NCI-H526 (cell line): ENCODE results near the gene MDH1B.
"Not testable (repeated sequence)": the region's sequence is repeated elsewhere in the genome, so short reads cannot be mapped to it uniquely, and the experiment has no call there.

ENCODE experiments used
- DNase-seq, 2 experiments: peaks; one replicate each; lab custom pipeline; 2025; lab: John Stamatoyannopoulos, UW

Gene MDH1B

GRCh38 chr2:206766057-206766930, 1.2 kb upstream of the MDH1B start:
- DNase-seq: no peak

DNA sequence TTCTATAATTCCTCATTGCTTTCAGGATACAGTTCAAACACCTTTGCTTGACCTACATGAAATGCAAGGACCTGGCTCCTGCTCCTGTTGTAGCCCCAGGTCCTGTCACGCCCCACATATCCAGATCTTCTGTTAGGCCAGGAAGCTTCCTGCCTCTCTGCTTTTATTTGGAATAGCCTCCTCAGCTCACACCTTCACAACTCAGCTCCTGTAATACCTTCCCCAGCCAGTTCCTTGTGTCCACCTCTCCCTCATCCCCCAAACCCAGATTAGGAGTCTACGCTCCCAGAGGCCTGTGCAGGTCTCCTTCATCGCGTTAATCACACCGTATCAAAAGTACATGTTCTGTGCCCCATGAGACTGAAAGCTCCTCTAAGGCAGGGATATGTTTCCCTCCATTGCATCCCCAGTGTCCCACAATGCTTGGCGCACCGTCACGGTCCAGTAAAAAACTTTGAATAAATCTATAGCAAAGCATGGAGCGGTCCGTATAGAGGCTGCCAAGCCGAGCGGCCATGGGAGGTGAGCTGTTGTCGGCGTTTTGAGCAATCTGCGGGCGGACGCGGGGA, 371 bp downstream of the MDH1B start:
- DNase-seq: peak; percentile 80 to 88

DNA sequence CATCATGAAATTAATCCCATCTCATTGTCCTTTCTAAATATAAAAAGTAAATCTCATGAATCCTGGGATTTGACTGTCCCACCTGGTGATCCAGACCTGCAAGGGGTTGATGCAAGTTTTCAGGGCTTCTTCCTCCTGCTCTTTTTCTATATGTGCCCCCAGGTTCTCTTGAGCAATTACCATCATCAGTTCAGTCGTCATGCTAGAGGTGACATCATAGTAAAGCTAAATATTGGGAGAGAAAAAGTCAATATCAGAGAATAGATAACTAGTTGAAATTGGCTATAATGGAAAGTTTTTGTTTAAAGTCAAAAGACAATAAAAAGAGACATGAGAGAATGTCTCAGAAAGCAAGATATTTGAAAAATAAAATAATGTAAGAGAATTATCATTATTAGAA, 8.3 kb downstream of the MDH1B start:
- no peak for DNase-seq

- no peak for DNase-seq
Observed at GRCh38 chr2:206740800-206741199, 24.3 kb downstream of the MDH1B start.

- peak in 1 of 2 experiments; percentile 34 for DNase-seq
Observed at GRCh38 chr2:206739271-206739670, 25.9 kb downstream of the MDH1B start.

- DNase-seq: no peak
Observed at GRCh38 chr2:206736935-206737334, 28.2 kb downstream of the MDH1B start.

DNA sequence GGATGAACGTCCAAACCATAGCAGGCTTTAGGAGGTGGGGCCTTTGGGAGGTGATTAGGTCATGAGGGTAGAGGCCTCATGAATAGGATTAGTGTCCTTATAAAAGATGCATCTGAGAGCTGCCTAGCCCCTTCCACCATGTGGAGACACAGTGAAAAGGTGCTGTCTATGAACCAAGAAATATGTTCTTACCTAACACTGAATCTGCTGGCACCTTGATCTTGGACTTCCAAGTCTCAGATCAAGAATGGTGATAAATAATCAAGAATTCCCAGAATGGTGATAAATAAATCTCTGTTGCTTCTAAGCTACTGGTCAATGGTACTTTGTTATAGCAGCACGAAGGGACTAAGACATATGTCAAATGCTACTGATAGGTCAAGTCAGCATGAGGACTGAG, 31.8 kb downstream of the MDH1B start:
- no peak for DNase-seq

DNA sequence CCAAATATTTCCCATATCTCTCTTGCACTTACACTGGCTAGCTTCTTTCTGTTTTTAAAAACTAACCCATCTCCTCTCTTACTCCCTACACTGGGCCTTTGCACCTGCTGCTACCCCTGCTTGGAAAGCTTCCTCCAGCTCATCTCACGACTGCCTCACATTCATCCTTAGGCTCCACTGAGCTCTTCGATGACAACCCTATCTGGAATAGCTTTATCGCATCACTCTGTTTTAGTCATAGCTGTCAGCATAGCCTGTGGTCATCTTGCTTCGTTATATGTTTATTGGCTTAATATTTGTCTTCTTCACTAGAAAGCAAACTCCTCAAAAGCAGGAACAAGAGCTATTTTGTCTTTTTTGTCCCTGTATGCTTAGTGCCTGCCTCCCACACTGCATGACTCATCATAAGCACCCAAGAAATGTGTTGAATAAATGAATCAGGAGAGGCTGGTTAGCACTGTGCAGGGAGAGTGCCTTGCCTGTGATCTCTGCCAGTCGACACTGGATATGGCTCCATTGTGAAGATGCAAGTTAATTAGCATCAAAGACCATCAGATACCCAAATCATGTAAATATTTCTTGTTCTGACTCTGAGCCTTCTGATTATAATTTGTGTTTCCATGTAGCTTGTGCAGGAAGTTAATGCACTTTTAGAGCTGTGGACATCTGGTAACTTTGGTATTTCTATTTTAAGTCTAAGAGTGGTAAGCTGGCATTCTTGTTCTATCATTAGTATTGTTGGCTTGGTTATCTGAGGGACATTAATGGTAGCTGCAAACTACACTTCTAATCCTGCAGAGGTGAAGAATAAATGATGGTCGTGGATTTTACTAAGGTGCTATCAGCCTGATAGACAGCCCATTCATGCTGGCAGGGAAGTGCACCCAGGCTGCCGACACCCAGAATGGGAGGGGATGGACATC, 36.6 kb downstream of the MDH1B start:
- no peak for DNase-seq

DNA sequence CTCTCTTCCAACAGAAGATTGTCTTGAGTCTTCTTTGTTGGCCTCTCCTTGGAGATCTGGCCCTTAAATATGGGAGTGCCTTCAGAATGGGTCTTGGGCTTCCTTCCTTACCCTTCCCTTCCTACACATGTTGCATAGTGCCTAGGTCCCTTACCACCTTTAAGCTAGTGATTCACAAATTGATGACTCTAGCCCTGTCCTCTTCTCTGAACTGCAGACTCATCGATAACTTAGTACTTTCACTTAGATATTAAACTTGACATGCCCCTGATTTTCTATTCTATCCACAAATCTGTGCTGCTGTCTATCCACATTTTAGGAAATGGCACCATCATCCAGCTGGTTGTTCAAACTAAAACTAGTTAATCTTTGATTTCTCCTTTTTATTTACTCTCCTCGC, 37.8 kb downstream of the MDH1B start:
- no peak for DNase-seq

DNA sequence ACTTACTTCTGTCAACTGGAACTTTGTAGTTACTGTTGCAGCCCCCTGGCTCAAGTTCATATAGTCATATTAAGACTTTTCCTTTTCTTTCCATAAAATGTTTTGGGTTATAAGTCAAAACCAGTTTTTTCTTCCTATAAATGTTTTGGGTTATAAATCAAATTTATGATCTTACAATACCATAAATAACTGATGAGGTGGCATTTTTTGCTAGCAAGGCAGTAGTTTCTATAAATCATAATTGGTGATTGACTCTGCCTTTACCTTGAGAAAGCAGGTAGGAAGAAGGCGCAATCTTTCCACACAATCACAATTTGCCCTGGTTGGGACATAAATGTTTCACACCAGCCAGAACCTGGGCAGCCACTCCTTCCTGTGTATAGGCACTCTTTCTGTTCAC, 41.8 kb downstream of the MDH1B start:
- no peak for DNase-seq

GRCh38 chr2:206721256-206721920, 43.7 kb downstream of the MDH1B start:
- DNase-seq: peak in 1 of 2 experiments; percentile 13

DNA sequence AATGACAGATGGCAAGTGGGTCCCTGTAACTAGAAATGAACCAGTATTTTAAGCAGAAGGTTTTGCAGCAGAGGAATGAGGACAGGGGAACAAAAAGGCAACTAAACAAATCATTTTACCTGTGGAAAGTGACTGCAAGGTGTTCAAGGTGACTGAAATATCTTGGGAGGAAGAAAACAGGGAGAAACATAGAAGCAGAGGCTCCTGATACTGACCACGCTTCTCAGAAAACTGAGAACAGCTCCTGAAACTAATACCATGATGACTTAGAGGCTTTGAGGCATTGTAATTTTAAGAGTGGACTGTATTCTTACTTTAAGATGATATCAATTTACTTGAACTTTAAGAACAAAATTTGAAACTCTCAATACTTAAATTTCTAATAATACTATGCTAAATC, 46.8 kb downstream of the MDH1B start, which contains the start of gene DYTN:
TSS of gene DYTN (minus strand) at position 101 of the 400 bp plus-strand sequence. CDS start 117 bp downstream, outside the sequence.
- no peak for DNase-seq

DNA sequence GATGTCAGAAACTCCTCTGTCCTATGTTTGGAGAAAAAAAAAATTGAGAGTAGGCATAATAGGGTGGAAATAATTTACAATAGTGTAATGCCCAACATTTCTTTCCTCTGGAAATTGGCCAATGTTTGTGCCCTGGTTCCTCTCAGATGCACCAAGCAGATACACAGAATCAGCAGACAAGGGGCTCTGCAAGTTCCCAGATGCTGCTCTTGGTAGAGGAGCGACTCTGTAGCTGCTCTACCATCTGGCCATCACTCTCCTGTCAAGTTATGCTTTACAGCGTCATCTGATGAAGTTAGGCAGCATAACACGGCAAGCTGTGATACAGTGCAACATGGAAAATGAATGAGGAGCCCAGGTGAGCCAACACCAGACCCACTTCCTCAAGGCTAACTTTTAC, 48.5 kb downstream of the MDH1B start:
- DNase-seq: no peak

GRCh38 chr2:206715183-206715582, 49.9 kb downstream of the MDH1B start:
- not testable (repeated sequence) for DNase-seq

DNA sequence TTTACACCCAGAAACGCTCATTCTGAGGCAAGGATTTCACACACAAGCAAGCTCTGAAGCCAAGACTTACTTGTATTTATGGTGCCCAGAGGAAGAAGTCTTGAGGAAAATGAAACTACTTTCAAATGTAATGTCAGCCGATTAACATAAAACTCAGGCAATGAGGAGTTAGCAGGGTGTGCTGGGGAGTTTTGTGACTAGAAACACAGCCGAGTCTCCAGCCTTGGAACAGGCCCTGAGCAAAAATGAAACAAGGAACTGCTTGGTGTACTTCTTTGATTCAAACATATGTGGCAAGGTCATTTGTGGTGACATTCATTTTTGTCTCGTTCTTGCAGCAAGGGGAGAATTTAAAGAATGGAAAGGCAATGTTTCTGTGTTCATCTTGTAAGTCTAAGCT, 51.4 kb downstream of the MDH1B start:
- no peak for DNase-seq

GRCh38 chr2:206708286-206708685, 56.8 kb downstream of the MDH1B start:
- no peak for DNase-seq

GRCh38 chr2:206707164-206707701, 57.9 kb downstream of the MDH1B start:
- DNase-seq: no peak

DNA sequence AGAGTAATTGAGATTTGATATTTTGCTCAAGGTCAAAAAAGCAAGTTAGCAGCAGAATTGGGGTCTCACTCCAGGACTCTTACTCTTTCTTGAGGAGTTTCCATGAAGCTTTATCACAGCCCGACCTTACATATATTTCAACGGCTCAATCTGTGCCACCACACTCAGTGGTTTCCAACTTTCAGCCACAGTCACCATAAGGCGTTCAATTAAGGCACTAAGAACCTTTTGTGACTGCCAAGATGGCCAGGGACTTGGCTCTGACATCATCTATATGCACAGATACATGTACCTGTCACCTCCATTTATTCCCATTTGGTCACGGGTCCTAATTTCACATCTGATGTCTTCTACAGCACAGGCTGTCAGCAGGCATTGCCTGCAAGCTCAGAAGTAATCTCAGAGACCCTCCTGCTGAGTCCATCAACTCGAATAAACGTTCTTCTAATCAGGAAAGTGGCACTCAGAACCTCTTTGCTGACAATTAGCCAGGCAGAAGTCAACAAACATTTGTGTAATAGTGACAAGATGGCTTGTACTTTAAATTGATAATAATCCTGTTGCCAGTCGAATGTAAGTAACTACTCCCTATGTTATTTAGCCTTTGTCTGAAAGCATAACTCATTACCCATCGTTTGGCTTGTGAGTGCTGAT, 63.0 kb downstream of the MDH1B start:
- no peak for DNase-seq

DNA sequence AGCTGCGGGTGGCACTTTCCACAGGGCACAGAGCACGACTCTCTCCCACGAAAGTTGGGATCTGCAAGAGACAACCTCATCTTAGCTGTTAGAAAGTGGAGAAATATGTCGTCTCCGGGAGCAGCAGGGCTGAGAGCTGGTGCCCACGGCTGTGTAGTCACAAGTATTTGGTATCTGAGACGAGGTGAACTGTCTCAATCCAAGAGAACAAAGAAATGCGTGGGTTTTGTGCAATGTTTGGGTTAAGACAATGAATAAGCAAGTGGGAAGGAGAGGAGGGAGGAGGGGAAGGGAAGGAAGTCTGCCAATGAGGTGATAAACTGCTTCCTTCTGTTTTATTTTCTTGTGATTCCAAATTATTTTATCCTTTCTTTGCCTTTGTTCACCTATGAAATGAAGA, 65.0 kb downstream of the MDH1B start:
- DNase-seq: no peak

- no peak for DNase-seq
Observed at GRCh38 chr2:206698811-206699210, 66.3 kb downstream of the MDH1B start.

- no peak for DNase-seq
Observed at GRCh38 chr2:206696910-206697309, 68.2 kb downstream of the MDH1B start.
